Subcutaneous adipose tissue (tissue), 4 donors: ENCODE measurements around the gene CCDC71L. TPM values are rescaled to one million over a fixed set of nuclear protein-coding genes. Genes with fewer than 3 reads are reported as not detected.

Source experiments
- CTCF ChIP-seq: fragments of 450-650 bp; IDR thresholded peaks from one replicate; pipeline ENCODE4 v1.5.1; 2016; ENCODE audit warnings: low read depth, mild to moderate bottlenecking, control low read depth, antibody characterized with exemption, moderate library complexity
- total RNA-seq, 4 donors: library from RNA; depleted of rRNA; stranded (reverse); fragments of >200 nt; gene quantifications; one replicate each; pipeline ENCODE4 v1.1.0, GENCODE V29; 2016

CCDC71L gene
- total RNA-seq, 4 donors from 2014 or later: 17.1 to 38.5 (median 20.8) TPM

- no peak for TF ChIP-seq CTCF
Measured at GRCh38 chr7:106618480-106618879, 42.5 kb downstream of the CCDC71L start.

- TF ChIP-seq CTCF: no peak
Measured at GRCh38 chr7:106617860-106618259, 43.1 kb downstream of the CCDC71L start.

- no peak for TF ChIP-seq CTCF
Measured at GRCh38 chr7:106616708-106617051, 44.3 kb downstream of the CCDC71L start.

- TF ChIP-seq CTCF: no peak
Measured at GRCh38 chr7:106615808-106616707, 44.9 kb downstream of the CCDC71L start.

GRCh38 chr7:106614751-106615150 is 46.2 kb downstream of the CCDC71L start:
- TF ChIP-seq CTCF: no peak

GRCh38 chr7:106613848-106614560 is 47.0 kb downstream of the CCDC71L start:
- TF ChIP-seq CTCF: no peak

- TF ChIP-seq CTCF: no peak
Measured at GRCh38 chr7:106613279-106613678, 47.7 kb downstream of the CCDC71L start.
